ENCODE measurements around the gene DOLK. TPM values are rescaled to one million over a fixed set of nuclear protein-coding genes. Genes with fewer than 3 reads are reported as not detected.

Gene DOLK
- total RNA-seq = 24.0 and 33.0 TPM in 2 replicates

DNA sequence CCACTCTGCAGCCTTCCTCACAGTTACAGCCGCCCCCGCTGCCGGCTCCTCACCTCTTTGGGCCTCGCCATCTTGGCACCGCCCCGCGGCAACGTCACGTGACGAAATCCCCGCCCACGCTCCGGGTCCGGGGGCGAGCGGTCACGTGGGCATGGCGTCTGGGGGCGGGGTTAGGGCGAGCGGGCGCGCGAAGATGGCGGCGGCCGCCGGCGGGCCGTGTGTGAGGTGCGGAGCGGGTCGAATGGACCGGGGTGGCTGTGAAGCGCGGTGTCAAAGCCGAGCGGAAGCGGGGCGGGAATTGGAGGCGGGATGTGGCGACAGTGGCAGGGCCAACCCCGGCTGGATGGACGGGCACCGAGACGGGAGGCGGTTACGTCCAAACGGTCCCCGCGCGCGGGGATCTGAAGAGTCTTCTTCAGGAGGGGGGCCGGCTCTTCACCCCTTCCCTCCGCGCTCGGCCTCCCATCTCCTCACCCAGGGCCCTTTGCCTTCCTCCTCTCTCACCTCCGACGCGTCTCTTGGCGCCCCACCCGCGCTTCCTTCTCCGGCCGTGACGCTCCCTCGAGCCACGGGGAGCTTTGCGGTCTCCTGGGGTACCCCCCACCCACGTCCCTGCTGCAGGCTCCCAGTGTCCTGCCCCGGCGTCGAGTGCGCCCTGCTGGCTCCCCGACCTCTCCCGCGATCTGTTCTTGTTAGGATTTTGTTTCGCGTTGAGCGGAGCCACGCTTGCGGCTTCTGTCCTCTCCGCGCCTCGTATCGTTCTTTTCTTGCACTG, at the start of gene DOLK, which contains the start of gene NUP188:
Gene DOLK, minus strand, starts transcription at position 77 of the 775 bp plus-strand sequence. CDS start 300 bp downstream, outside the sequence.
Gene NUP188, plus strand, starts transcription at position 173 of the 775 bp plus-strand sequence. Its CDS starts 21 bp downstream, at position 194.

DNA sequence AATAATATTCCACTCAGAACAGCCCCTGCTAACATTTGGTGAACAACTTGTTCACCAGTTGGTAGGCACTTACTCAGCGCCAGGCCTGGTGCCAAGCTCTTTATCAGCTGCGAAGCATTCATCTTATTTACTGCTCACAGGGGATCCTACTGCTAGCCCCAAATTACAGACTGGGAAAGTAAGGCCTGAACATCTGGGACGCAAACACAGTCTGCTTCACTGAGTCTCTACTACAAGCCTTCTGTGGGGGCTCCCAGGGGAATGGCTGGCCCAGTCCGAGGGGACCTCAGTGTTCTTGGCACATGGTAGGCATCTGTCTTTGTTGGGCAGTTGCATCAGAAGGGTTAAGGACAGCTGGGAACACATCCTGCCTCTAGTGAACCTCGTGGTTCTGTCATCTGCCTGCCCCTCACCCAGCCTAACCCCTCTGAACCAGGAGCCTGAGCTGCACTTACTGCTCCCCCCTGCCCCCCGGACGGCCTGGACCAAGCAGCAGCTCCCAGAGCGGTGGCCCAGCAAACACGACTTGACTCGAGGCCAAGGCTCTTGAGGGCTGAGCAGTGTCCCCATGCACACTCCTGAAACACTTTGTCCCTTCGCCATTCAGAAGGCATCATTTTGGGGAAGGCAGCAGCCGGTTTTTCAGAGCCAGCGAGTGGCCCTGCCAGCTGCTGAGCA, 26.9 kb downstream of the DOLK start, which contains the start of gene PHYHD1:
Gene PHYHD1, plus strand, starts transcription at position 602 of the 678 bp plus-strand sequence. CDS start 1,342 bp downstream, outside the sequence.

Other genes with a start within 250 kb of the DOLK start
- gene PKN3, start 245.1 kb downstream of the DOLK start, total RNA-seq = 13.5 and 22.7 TPM in 2 replicates
- gene ZDHHC12, start 223.5 kb downstream of the DOLK start, total RNA-seq = 26.9 and 39.0 TPM in 2 replicates
- 9.1 and 15.9 TPM in 2 replicates for gene ZER1, start 175.7 kb downstream of the DOLK start, total RNA-seq
- gene TBC1D13, start 160.3 kb downstream of the DOLK start, total RNA-seq = 10.5 and 16.0 TPM in 2 replicates
- gene ENDOG, start 129.1 kb downstream of the DOLK start, total RNA-seq = 17.0 and 19.6 TPM in 2 replicates
- gene SPOUT1, start 117.8 kb downstream of the DOLK start, total RNA-seq = 13.6 and 23.9 TPM in 2 replicates
- 5.8 and 9.8 TPM in 2 replicates for gene KYAT1, start 65.7 kb downstream of the DOLK start, total RNA-seq
- gene LRRC8A, start 65.5 kb downstream of the DOLK start, total RNA-seq = 76.4 and 165 TPM in 2 replicates
- 0.44 and 0.65 TPM in 2 replicates for gene PHYHD1, start 26.6 kb downstream of the DOLK start, total RNA-seq
- gene NUP188, start 96 bp upstream of the DOLK start, total RNA-seq = 38.5 and 105 TPM in 2 replicates
- gene SH3GLB2, start 80.7 kb upstream of the DOLK start, total RNA-seq = 24.4 and 46.9 TPM in 2 replicates
- gene MIGA2, start 89.0 kb upstream of the DOLK start, total RNA-seq = 19.8 and 31.1 TPM in 2 replicates
- 7.3 and 12.0 TPM in 2 replicates for gene DOLPP1, start 133.5 kb upstream of the DOLK start, total RNA-seq
- gene CRAT, start 163.2 kb upstream of the DOLK start, total RNA-seq = 24.9 and 32.7 TPM in 2 replicates
- gene PTPA, start 163.8 kb upstream of the DOLK start, total RNA-seq = 64.8 and 77.2 TPM in 2 replicates
- gene IER5L, start 230.7 kb upstream of the DOLK start, total RNA-seq = 8.3 and 13.1 TPM in 2 replicates

All from bladder microvascular endothelial cell (primary cell).